ENCODE measurements around the gene CEP295NL. TPM values are rescaled to one million over a fixed set of nuclear protein-coding genes. Genes with fewer than 3 reads are reported as not detected.

The CEP295NL gene
- polyA plus RNA-seq, 4 donors: 0.09 to 0.34 (median 0.13) TPM

Other genes starting within 250 kb of the CEP295NL start
- 10 to 100 TPM; 20.4 to 25.6 (median 24.9) TPM for gene CYTH1, start 120.9 kb downstream of the CEP295NL start, polyA plus RNA-seq (ENCODE audit: insufficient read length in 4 of 4)
- gene USP36, start 62.4 kb downstream of the CEP295NL start, polyA plus RNA-seq (ENCODE audit: insufficient read length in 4 of 4): 10 to 100 TPM; 33.6 to 51.6 (median 45.5) TPM
- 100 to 1,000 TPM; 141 to 719 (median 191) TPM for gene TIMP2, start 22.2 kb upstream of the CEP295NL start, polyA plus RNA-seq (ENCODE audit: insufficient read length in 4 of 4)
- gene LGALS3BP, start 76.7 kb upstream of the CEP295NL start, polyA plus RNA-seq (ENCODE audit: insufficient read length in 4 of 4): 100 to 1,000 TPM; 102 to 228 (median 160) TPM
- gene CANT1, start 106.6 kb upstream of the CEP295NL start, polyA plus RNA-seq (ENCODE audit: insufficient read length in 4 of 4): 10 to 100 TPM; 40.0 to 55.6 (median 45.9) TPM
- 1 to 10 TPM; 2.7 to 9.4 (median 3.1) TPM for gene C1QTNF1, start 121.0 kb upstream of the CEP295NL start, polyA plus RNA-seq (ENCODE audit: insufficient read length in 4 of 4)
- 10 to 100 TPM in 3 of 4 donors, 1 to 10 TPM in 1; 7.4 to 38.7 (median 21.5) TPM for gene ENGASE, start 171.6 kb upstream of the CEP295NL start, polyA plus RNA-seq (ENCODE audit: insufficient read length in 4 of 4)